ENCODE measurements around the gene NFATC2.

The NFATC2 gene

DNA sequence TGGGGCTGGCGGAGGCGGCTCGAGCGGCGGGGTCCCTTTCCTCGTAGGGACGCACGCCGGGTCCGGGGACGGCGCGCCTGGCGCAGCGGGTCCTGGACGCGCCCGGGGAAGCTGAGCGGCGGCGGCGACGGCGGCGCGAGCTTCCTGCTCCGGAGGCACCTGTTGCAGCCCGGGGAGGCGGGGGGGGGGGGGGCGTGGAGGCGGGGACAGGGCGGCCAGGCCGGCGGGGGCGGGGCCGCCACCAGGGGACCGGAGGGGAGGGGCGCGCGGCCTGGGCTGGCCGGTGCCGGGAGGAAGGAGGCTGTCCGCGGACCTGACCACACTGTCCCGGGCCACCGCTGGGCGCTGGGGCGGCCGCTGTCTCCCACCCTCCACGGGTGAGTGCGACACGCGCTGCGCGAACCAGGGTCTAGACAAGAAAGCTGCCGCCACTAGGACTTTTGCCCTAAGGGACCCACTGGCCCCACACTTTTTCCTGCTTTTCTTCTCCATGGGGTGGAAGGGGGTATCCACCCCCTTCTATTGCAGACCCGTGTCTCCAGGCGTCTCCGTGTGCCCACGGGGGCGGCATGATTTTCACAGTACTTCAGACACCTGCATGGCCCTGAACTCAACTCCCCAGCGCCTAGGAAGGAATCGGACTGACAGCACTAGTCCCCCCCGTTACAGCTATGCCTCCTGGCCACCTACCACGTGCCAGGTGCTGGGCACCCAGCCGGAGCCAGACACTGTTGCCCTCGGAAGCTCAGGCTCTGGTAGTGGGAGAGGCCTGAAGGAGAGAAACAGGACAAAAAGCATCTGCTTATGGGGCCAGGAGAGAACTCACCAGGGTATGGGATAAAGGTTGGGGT is at the start of gene NFATC2:
Gene NFATC2, minus strand, starts transcription at position 149 of the 851 bp plus-strand sequence. CDS start 220 bp downstream, outside the sequence.
- TF ChIP-seq, protein P1, sequence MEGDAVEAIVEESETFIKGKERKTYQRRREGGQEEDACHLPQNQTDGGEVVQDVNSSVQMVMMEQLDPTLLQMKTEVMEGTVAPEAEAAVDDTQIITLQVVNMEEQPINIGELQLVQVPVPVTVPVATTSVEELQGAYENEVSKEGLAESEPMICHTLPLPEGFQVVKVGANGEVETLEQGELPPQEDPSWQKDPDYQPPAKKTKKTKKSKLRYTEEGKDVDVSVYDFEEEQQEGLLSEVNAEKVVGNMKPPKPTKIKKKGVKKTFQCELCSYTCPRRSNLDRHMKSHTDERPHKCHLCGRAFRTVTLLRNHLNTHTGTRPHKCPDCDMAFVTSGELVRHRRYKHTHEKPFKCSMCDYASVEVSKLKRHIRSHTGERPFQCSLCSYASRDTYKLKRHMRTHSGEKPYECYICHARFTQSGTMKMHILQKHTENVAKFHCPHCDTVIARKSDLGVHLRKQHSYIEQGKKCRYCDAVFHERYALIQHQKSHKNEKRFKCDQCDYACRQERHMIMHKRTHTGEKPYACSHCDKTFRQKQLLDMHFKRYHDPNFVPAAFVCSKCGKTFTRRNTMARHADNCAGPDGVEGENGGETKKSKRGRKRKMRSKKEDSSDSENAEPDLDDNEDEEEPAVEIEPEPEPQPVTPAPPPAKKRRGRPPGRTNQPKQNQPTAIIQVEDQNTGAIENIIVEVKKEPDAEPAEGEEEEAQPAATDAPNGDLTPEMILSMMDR (IDR thresholded peaks at IDR 0.05; ENCODE audit: low read depth, low read length) = no peak
- no peak for DNase-seq (ENCODE audit: low read depth in 2 of 2)
- H3K4me3 ChIP-seq (replicated peaks in 1 of 2; ENCODE audit: low read depth in 2 of 2, low read length in 2 of 2) = no peak within 1 kb of the TSS

- TF ChIP-seq, protein P1 (IDR thresholded peaks at IDR 0.05; ENCODE audit: low read depth, low read length) = no peak
- no peak for DNase-seq (ENCODE audit: low read depth in 2 of 2)
- no peak overlapping the region for H3K4me3 ChIP-seq (replicated peaks in 1 of 2; ENCODE audit: low read depth in 2 of 2, low read length in 2 of 2)
Observed at GRCh38 chr20:51591871-51592270, 49.4 kb upstream of the NFATC2 start.

GRCh38 chr20:51588762-51589161 is 46.2 kb upstream of the NFATC2 start:
- no peak overlapping the region for H3K4me3 ChIP-seq (replicated peaks in 1 of 2; ENCODE audit: low read depth in 2 of 2, low read length in 2 of 2)
- no peak for DNase-seq (ENCODE audit: low read depth in 2 of 2)
- TF ChIP-seq, protein P1 (IDR thresholded peaks at IDR 0.05; ENCODE audit: low read depth, low read length) = no peak

- no peak for DNase-seq (ENCODE audit: low read depth in 2 of 2)
Observed at GRCh38 chr20:51587145-51587544, 44.6 kb upstream of the NFATC2 start.

GRCh38 chr20:51586005-51586440 is 43.5 kb upstream of the NFATC2 start:
- TF ChIP-seq, protein P1 (IDR thresholded peaks at IDR 0.05; ENCODE audit: low read depth, low read length) = no peak
- peak; percentile 73 to 88 for DNase-seq (ENCODE audit: low read depth in 2 of 2)
- H3K4me3 ChIP-seq (replicated peaks in 1 of 2; ENCODE audit: low read depth in 2 of 2, low read length in 2 of 2) = no peak overlapping the region

More at GRCh38 chr20:51587145-51587544, 44.6 kb upstream of the NFATC2 start:
- H3K4me3 ChIP-seq (replicated peaks in 1 of 2; ENCODE audit: low read depth in 2 of 2, low read length in 2 of 2) = no peak overlapping the region
- TF ChIP-seq, protein P1 (IDR thresholded peaks at IDR 0.05; ENCODE audit: low read depth, low read length) = no peak

GRCh38 chr20:51585148-51585547 is 42.6 kb upstream of the NFATC2 start:
- H3K4me3 ChIP-seq (replicated peaks in 1 of 2; ENCODE audit: low read depth in 2 of 2, low read length in 2 of 2) = no peak overlapping the region
- DNase-seq (ENCODE audit: low read depth in 2 of 2) = no peak
- TF ChIP-seq, protein P1 (IDR thresholded peaks at IDR 0.05; ENCODE audit: low read depth, low read length) = no peak

Data from cardiac fibroblast (primary cell).